GM21576 (cell line): ENCODE results near the gene ORC4.
A peak's percentile ranks its signal among the peaks of the same experiment; 100 is the strongest.

Source experiments
- ATAC-seq: cut with Tn5 transposase; IDR thresholded peaks from one replicate; pipeline ENCODE4 v1.9.1; 2021; ENCODE audit warnings: mild to moderate bottlenecking, moderate library complexity; ENCODE audit not compliant: unreplicated experiment

The ORC4 gene

GRCh38 chr2:147937744-147938349 lies 82.7 kb downstream of the ORC4 start:
- peak; percentile 75 for ATAC-seq

GRCh38 chr2:147934881-147935620 lies 85.5 kb downstream of the ORC4 start:
- no peak for ATAC-seq

DNA sequence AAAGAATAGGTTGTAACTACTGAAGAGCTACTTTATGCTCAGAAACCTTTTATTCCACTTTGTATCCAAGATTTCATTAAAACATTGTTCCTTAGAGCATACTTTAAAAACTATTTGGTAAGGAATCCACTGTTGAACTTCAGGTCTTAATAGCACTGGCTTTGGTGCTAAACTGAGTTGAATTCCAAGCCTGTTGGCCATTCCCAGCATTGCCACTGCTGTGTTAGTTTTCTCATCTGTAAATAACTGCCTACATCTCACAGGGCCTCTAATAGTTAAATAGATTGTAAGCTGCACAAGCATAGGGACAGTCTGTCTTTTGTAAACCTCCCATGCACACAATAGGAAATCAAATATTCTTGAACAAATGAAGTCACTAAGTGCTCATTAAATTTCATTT lies 86.6 kb downstream of the ORC4 start:
- no peak for ATAC-seq

- no peak for ATAC-seq
Measured at GRCh38 chr2:147927053-147927588, 93.4 kb downstream of the ORC4 start.

- ATAC-seq, result no peak
Measured at GRCh38 chr2:147925886-147926285, 94.7 kb downstream of the ORC4 start.

DNA sequence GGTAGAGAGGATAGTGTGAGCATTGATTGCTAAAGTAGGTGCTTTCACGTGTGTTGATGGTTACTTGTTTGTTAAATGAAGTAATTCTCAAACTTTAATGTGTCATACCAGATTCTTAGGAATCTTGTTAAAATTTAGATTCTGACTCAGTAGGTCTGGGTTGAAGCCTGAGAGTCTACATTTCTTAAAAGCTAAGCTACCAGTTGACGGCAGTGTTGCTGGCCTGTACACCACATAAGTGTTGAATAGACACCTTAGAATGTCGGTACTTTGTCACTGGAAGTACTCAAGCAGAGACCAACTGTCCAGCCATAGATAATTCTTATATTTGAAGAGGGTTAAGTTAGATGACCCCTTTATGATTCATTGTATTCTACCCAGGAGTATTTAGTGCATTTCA lies 95.9 kb downstream of the ORC4 start:
- ATAC-seq, result no peak

DNA sequence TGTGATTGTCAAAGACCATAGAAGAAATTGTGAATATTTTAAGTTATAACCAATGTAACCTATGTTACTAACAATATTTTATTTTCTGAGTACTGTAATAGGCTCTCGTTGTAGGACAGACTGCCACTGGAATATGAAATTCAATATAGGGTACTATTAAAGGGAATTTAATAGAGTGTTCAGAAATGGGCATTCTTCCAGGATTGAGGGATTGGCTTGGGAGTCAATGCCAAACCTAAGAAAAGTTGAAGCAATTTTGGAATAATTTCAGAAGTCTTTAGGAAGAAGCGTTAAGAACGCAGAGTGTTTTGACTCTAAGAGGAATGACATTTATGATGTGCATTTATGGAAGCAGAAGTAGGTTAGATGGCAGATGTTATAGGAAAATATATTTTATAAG lies 96.7 kb downstream of the ORC4 start:
- no peak for ATAC-seq

- no peak for ATAC-seq
Measured at GRCh38 chr2:147917161-147917560, 103.4 kb downstream of the ORC4 start.

GRCh38 chr2:147916723-147917122 lies 103.8 kb downstream of the ORC4 start:
- ATAC-seq, result no peak

GRCh38 chr2:147916067-147916466 lies 104.5 kb downstream of the ORC4 start:
- no peak for ATAC-seq

DNA sequence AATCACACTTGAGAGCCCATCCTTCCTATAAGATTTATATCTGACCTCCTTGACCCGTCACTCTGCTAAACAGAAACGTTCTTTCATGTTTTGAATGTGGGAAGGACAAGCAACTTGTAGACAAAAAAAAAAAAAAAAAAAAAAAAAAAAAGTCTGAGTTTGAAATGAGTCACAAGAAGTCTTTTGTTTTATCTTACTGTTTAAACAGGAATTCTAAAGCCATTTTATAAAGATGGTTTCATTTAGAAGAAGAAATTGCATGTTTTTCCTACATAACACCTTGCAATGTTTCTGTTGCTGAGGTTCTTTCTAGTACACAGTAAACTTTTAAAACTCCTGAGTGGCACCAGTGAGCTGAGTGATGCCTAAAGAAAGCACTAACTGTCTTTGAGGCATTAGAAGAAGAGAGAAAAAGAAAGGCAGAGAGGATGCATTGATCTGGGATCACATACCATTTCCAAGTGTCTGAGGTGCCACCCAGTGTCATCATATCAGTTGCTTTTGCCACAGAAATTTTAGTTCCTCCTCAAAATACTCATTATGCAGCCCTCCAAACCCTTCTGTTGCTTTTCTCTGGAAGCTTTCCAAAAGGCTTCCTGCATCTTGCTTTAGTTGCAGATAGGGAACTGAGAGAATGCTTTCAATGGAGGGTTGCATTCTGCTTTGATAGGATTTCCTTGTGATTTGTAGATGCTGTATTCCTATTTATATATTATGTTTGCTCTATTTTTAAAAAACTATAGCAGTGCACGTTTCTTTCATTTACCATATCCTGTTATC lies 106.6 kb downstream of the ORC4 start:
- no peak for ATAC-seq

- no peak for ATAC-seq
Measured at GRCh38 chr2:147910990-147911473, 109.5 kb downstream of the ORC4 start.

GRCh38 chr2:147909178-147909577 lies 111.4 kb downstream of the ORC4 start:
- no peak for ATAC-seq

- no peak for ATAC-seq
Measured at GRCh38 chr2:147904051-147904450, 116.5 kb downstream of the ORC4 start.

- peak; percentile 61 for ATAC-seq
Measured at GRCh38 chr2:147888680-147889079, 131.9 kb downstream of the ORC4 start.

GRCh38 chr2:147886136-147886535 lies 134.4 kb downstream of the ORC4 start:
- no peak for ATAC-seq

- no peak for ATAC-seq
Measured at GRCh38 chr2:147884830-147885229, 135.7 kb downstream of the ORC4 start.

DNA sequence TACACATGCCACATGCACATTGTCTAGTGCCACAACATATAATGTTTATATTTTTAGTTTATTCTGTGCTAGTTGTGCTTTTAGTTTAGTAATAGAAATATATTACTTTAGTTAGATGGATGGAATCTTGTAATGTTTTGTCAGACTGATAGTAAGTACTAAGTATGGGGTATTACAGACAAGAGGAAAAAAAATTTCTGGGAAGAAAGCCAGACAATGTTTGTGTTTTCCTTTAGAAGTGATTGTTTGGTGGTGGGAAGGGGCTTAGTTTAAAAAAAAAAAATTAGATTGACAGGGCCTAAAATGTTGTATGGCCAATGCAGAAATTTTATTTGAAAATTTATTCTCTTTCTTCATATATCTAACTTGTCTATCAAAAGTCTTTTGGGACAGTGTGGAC lies 137.9 kb downstream of the ORC4 start:
- no peak for ATAC-seq
